IMR-90 (cell line): ENCODE data around the gene ANKRD13D. TPM values are rescaled to one million over a fixed set of nuclear protein-coding genes. Genes with fewer than 3 reads are reported as not detected.

Source experiments
- ATAC-seq: fragments of 200-7000 bp; cut with Tn5 transposase; 2 replicates; pipeline ENCODE4 v1.9.1; 2020; ENCODE audit warnings: low read depth, mild to moderate bottlenecking, moderate library complexity
- BruUV-seq: library from RNA; stranded (reverse); fragments of 400-500 nt; replicated peaks from 2 replicates; lab custom pipeline; 2021; lab: Mats Ljungman, UMichigan
- CTCF ChIA-PET: fragments of 300-600 bp; formaldehyde crosslinking; extraction: SDS; loops from one replicate; lab custom pipeline; 2021; ENCODE audit warnings: antibody characterized with exemption; lab: Yijun Ruan, JAX
- POLR2A ChIA-PET: fragments of 300-600 bp; sonication (Branson Sonifier 250); formaldehyde crosslinking; loops from one replicate; lab custom pipeline; 2022; ENCODE audit warnings: antibody characterized with exemption; ENCODE audit not compliant: unreplicated experiment; lab: Charles Lee
- DNase-seq: peaks from one replicate; pipeline ENCODE4 v3.0.0; 2013
- H2AFZ ChIP-seq: replicated peaks from 2 replicates; pipeline ENCODE3; 2013; ENCODE audit warnings: low read length, mild to moderate bottlenecking; ENCODE audit not compliant: poor library complexity
- H2AK5ac ChIP-seq: 2 replicates; pipeline ENCODE4 v1.6.1; 2013; ENCODE audit warnings: low read depth, low read length, inconsistent platforms
- H2AK9ac ChIP-seq: replicated peaks from 2 replicates; pipeline ENCODE3; 2013; ENCODE audit warnings: mild to moderate bottlenecking, low read depth, low read length, moderate library complexity; ENCODE audit not compliant: poor library complexity
- H2BK120ac ChIP-seq: 2 replicates; pipeline ENCODE4 v1.6.1; 2013; ENCODE audit warnings: low read depth, low read length, inconsistent platforms
- H2BK15ac ChIP-seq: 3 replicates; pipeline ENCODE4 v1.6.1; 2013; ENCODE audit warnings: low read depth, low read length, inconsistent platforms
- H2BK20ac ChIP-seq: 2 replicates; pipeline ENCODE4 v1.6.1; 2013; ENCODE audit warnings: low read depth, mild to moderate bottlenecking, inconsistent platforms, low read length, moderate library complexity
- H2BK5ac ChIP-seq: 2 replicates; pipeline ENCODE4 v1.6.1; 2013; ENCODE audit warnings: mild to moderate bottlenecking, low read depth, low read length, inconsistent platforms; ENCODE audit not compliant: poor library complexity, severe bottlenecking
- H3K14ac ChIP-seq: replicated peaks from 2 replicates; pipeline ENCODE4 v1.6.1; 2013; ENCODE audit warnings: low read depth, low read length, inconsistent platforms
- H3K18ac ChIP-seq: 2 replicates; pipeline ENCODE4 v1.6.1; 2013; ENCODE audit warnings: low read depth, low read length, control low read depth
- H3K23ac ChIP-seq: 2 replicates; pipeline ENCODE4 v1.6.1; 2013; ENCODE audit warnings: low read depth, low read length, inconsistent platforms
- H3K27ac ChIP-seq: 2 replicates; pipeline ENCODE4 v1.5.1; 2013; ENCODE audit warnings: mild to moderate bottlenecking, control low read depth, low read length; ENCODE audit not compliant: insufficient read depth
- H3K27me3 ChIP-seq: 2 replicates; pipeline ENCODE4 v1.6.1; 2013; ENCODE audit warnings: low read length; ENCODE audit not compliant: control insufficient read depth, insufficient read depth
- H3K36me3 ChIP-seq: 2 replicates; pipeline ENCODE4 v1.6.1; 2013; ENCODE audit warnings: low read length, mixed read lengths; ENCODE audit not compliant: control insufficient read depth, insufficient read depth
- H3K4ac ChIP-seq: 2 replicates; pipeline ENCODE4 v1.6.1; 2013; ENCODE audit warnings: low read depth, low read length, inconsistent platforms
- H3K4me1 ChIP-seq: 2 replicates; pipeline ENCODE4 v1.6.1; 2013; ENCODE audit warnings: low read length, mixed read lengths; ENCODE audit not compliant: control insufficient read depth, insufficient read depth
- H3K4me2 ChIP-seq: 2 replicates; pipeline ENCODE4 v1.6.1; 2013; ENCODE audit warnings: low read depth, mild to moderate bottlenecking, control low read depth, low read length, moderate library complexity
- H3K4me3 ChIP-seq: 2 replicates; pipeline ENCODE4 v1.5.1; 2013; ENCODE audit warnings: low read depth, mild to moderate bottlenecking, control low read depth, low read length, moderate library complexity; ENCODE audit not compliant: insufficient read depth
- H3K56ac ChIP-seq: 2 replicates; pipeline ENCODE4 v1.6.1; 2013; ENCODE audit warnings: low read length, inconsistent platforms; ENCODE audit not compliant: insufficient read depth; ENCODE audit errors: extremely low read depth
- H3K79me1 ChIP-seq, 2 experiments: 2 replicates each; pipeline ENCODE4 v1.6.1; 2013; ENCODE audit warnings: low read length in 2 of 2, inconsistent platforms in 1 of 2, low read depth in 1 of 2
- H3K9ac ChIP-seq: 2 replicates; pipeline ENCODE4 v1.6.1; 2013; ENCODE audit warnings: low read depth, low read length, control low read depth
- H3K9me1 ChIP-seq: 2 replicates; pipeline ENCODE4 v1.6.1; 2013; ENCODE audit warnings: low read length, inconsistent platforms; ENCODE audit not compliant: insufficient read depth
- H3K9me3 ChIP-seq: 2 replicates; pipeline ENCODE4 v1.6.1; 2013; ENCODE audit warnings: low read length; ENCODE audit not compliant: control insufficient read depth, insufficient read depth
- H4K20me1 ChIP-seq: 2 replicates; pipeline ENCODE4 v1.6.1; 2013; ENCODE audit warnings: low read length, inconsistent platforms; ENCODE audit not compliant: insufficient read depth
- H4K5ac ChIP-seq: 2 replicates; pipeline ENCODE4 v1.6.1; 2013; ENCODE audit warnings: mild to moderate bottlenecking, low read depth, low read length, control low read depth
- H4K8ac ChIP-seq, 2 experiments: 2 replicates each; pipeline ENCODE4 v1.6.1; 2013; ENCODE audit warnings: low read depth in 2 of 2, low read length in 2 of 2, control low read depth in 1 of 2, inconsistent platforms in 1 of 2
- H4K91ac ChIP-seq: 2 replicates; pipeline ENCODE4 v1.6.1; 2013; ENCODE audit warnings: low read depth, low read length, inconsistent platforms; ENCODE audit not compliant: insufficient read depth
- CTCF ChIP-seq: conservative IDR thresholded peaks from 2 replicates; pipeline ENCODE4 v1.5.1; 2012; ENCODE audit warnings: mild to moderate bottlenecking, low read depth, low read length, improper control_type of control experiment
- FOS ChIP-seq: fragments of 150-350 bp; IDR thresholded peaks from 2 replicates; pipeline ENCODE4 v1.6.1; 2016; ENCODE audit warnings: low read depth, low read length
- MAFK ChIP-seq: IDR thresholded peaks from 2 replicates; pipeline ENCODE4 v1.6.1; 2012; ENCODE audit warnings: low read depth, low read length, improper control_type of control experiment
- MXI1 ChIP-seq: IDR thresholded peaks from 2 replicates; pipeline ENCODE4 v1.6.1; 2012; ENCODE audit warnings: low read depth, mild to moderate bottlenecking, low read length, moderate library complexity, borderline replicate concordance
- RFX5 ChIP-seq: IDR thresholded peaks from 2 replicates; pipeline ENCODE4 v1.8.0; 2012; ENCODE audit warnings: low read depth, mild to moderate bottlenecking, low read length, moderate library complexity
- SMC3 ChIP-seq: fragments of 150-350 bp; IDR thresholded peaks from 2 replicates; pipeline ENCODE4 v1.6.1; 2016; ENCODE audit warnings: low read depth, mild to moderate bottlenecking, antibody characterized with exemption, low read length, moderate library complexity
- WGBS, 2 experiments: methylation state at CpG; one replicate each; pipeline versions ENCODE4 v1.1.5 to v1.1.7; 2013; ENCODE audit warnings: missing lambda C conversion rate in 2 of 2; ENCODE audit not compliant: insufficient read length in 1 of 2; ENCODE audit errors: extremely low coverage in 2 of 2; 5-methylcytosine and 5-hydroxymethylcytosine counted together
- dilution Hi-C: fragments of 300-500 bp; cut with HindIII; formaldehyde crosslinking; loops from one replicate; pipeline ENCODE4 v1.14.3; 2018; ENCODE audit warnings: low sequenced_read_pairs; ENCODE audit not compliant: unreplicated experiment
- in situ Hi-C: fragments of 300-500 bp; cut with MboI; formaldehyde crosslinking; loops from 3 replicates; pipeline ENCODE4 v1.14.3; 2019; ENCODE audit warnings: low sequenced_read_pairs, inconsistent platforms, mixed read lengths
- intact Hi-C: fragments of 100-400 bp; cut with micrococcal nuclease; formaldehyde crosslinking; loops from 2 replicates; pipeline ENCODE4 v1.10.0; 2022
- polyA plus RNA-seq, 3 experiments: library from polyadenylated mRNA; depleted of rRNA; stranded (reverse); fragments of >200 nt; gene quantifications; 2 replicates each; pipeline ENCODE4 v1.2.3, GENCODE V29; 2012; ENCODE audit warnings: low replicate concordance in 1 of 3
- total RNA-seq: library from RNA; depleted of rRNA; stranded (reverse); fragments of >200 nt; gene quantifications from 2 replicates; pipeline ENCODE4 v1.2.3, GENCODE V29; 2012

ANKRD13D gene
- total and polyA plus RNA-seq, 2 of the 4 experiments (the other 2 are of a cell fraction): 7.3 to 38.4 TPM

GRCh38 chr11:67315325-67315909 is 26.3 kb downstream of the ANKRD13D start:
- TF ChIP-seq MXI1 (no peak), MAFK (no peak), FOS (no peak), CTCF (no peak), RFX5 (no peak), SMC3 (no peak)
- no peak overlapping the region for H2BK5ac ChIP-seq
- no peaks in the 10 kb centered on the region; a peak in 1 of 4 replicates for H3K79me1 ChIP-seq
- no peak overlapping the region for H3K9ac ChIP-seq
- no peak overlapping the region for H3K27ac ChIP-seq
- no peaks in the 10 kb centered on the region; the same call in 1 of the 2 replicates for H4K20me1 ChIP-seq
- no peak overlapping the region for H3K56ac ChIP-seq
- peaks cover 6% of the 10 kb centered on the region; the same call in 1 of the 2 replicates for H3K36me3 ChIP-seq
- no peak overlapping the region for H3K23ac ChIP-seq
- H4K8ac ChIP-seq: no peak overlapping the region
- H4K91ac ChIP-seq: no peak overlapping the region
- no peak for DNase-seq
- no TSS peak for BruUV-seq
- no peak overlapping the region for H2AFZ ChIP-seq
- no peak overlapping the region for H3K14ac ChIP-seq
- WGBS, 2 experiments: no CpG with 5 or more reads among the region's 9 CpGs
- no peak overlapping the region for H2BK120ac ChIP-seq
- ChIA-PET POLR2A (no interaction called here), CTCF (no interaction called here)
- H3K4me3 ChIP-seq: no peak overlapping the region
- no peaks in the 10 kb centered on the region for H3K9me3 ChIP-seq
- intact Hi-C loops: no loop called here
- H2AK9ac ChIP-seq: no peak overlapping the region
- no peak overlapping the region for H3K4me2 ChIP-seq
- no peak for ATAC-seq
- H3K9me1 ChIP-seq: peaks cover under 1% of the 10 kb centered on the region; the same call in 1 of the 2 replicates
- 0 out of 2 replicates have a peak, but pooled peaks cover 2% of the 10 kb centered on the region for H3K4me1 ChIP-seq
- no peak overlapping the region for H3K18ac ChIP-seq
- no peak overlapping the region for H3K4ac ChIP-seq
- no peaks in the 10 kb centered on the region for H3K27me3 ChIP-seq
- in situ Hi-C loops: loop anchor here (5.0 to 10.0 kb wide), 2 partner anchors 53 to 231 kb away; no protein-coding TSS in a partner anchor
- H4K5ac ChIP-seq: no peak overlapping the region
- no peak overlapping the region for H2BK20ac ChIP-seq
- dilution Hi-C loops: no loop called here
- H2BK15ac ChIP-seq: no peak overlapping the region
- H2AK5ac ChIP-seq: no peak overlapping the region
